ENCODE data around the gene CCBE1. TPM values are rescaled to one million over a fixed set of nuclear protein-coding genes. Genes with fewer than 3 reads are reported as not detected.

The CCBE1 gene
- total RNA-seq, 2 donors from 2014 or later: 1.00 to 2.9 TPM

GRCh38 chr18:59451073-59451472 lies 246.2 kb downstream of the CCBE1 start:
- Histone ChIP-seq H3K36me3 (ENCODE audit: control insufficient read depth, insufficient read depth, low read length) (no peaks in the 10 kb centered on the region), H3K27ac (ENCODE audit: low read depth, low read length) (no peak overlapping the region), H3K9me3 (ENCODE audit: control insufficient read depth, low read length) (no peaks in the 10 kb centered on the region), H3K9ac (ENCODE audit: extremely low read depth, low read length, poor library complexity, severe bottlenecking) (no peak overlapping the region), H3K4me3 (ENCODE audit: low read length) (no peak overlapping the region), H3K4me1 (ENCODE audit: control insufficient read depth, insufficient read depth, low read length) (peaks cover 23% of the 10 kb centered on the region), H3K27me3 (ENCODE audit: control insufficient read depth, insufficient read depth, low read length, poor library complexity, severe bottlenecking) (peaks cover 15% of the 10 kb centered on the region)
- no peak for TF ChIP-seq CTCF (conservative IDR thresholded peaks at IDR 0.05)
- Mint-ChIP-seq H3K9me3 (no peaks in the 10 kb centered on the region), H3K4me1 (peaks cover 39% of the 10 kb centered on the region), H3K27me3 (ENCODE audit: insufficient read depth) (peaks cover 7% of the 10 kb centered on the region), H3K27ac (no peak overlapping the region), H3K4me3 (no peak overlapping the region), H3K36me3 (ENCODE audit: low read depth) (no peaks in the 10 kb centered on the region)
- 46 to 80% methylated on average over 1 to 5 of the region's 6 CpGs for WGBS, 2 experiments (ENCODE audit: insufficient coverage in 1 of 2, insufficient read length in 1 of 2)
- DNase-seq: no peak

- H3K27me3 Mint-ChIP-seq (ENCODE audit: insufficient read depth): peaks cover 2% of the 10 kb centered on the region
- Histone ChIP-seq H3K4me1 (ENCODE audit: control insufficient read depth, insufficient read depth, low read length) (peaks cover 7% of the 10 kb centered on the region), H3K9ac (ENCODE audit: extremely low read depth, low read length, poor library complexity, severe bottlenecking) (no peak overlapping the region), H3K27ac (ENCODE audit: low read depth, low read length) (no peak overlapping the region), H3K27me3 (ENCODE audit: control insufficient read depth, insufficient read depth, low read length, poor library complexity, severe bottlenecking) (peaks cover 9% of the 10 kb centered on the region), H3K36me3 (ENCODE audit: control insufficient read depth, insufficient read depth, low read length) (no peaks in the 10 kb centered on the region), H3K9me3 (ENCODE audit: control insufficient read depth, low read length) (no peaks in the 10 kb centered on the region), H3K4me3 (ENCODE audit: low read length) (no peak overlapping the region)
- peaks cover 20% of the 10 kb centered on the region for H3K4me1 Mint-ChIP-seq
- H3K4me3 Mint-ChIP-seq: no peak overlapping the region
- H3K36me3 Mint-ChIP-seq (ENCODE audit: low read depth): no peaks in the 10 kb centered on the region
- no peak for TF ChIP-seq CTCF (conservative IDR thresholded peaks at IDR 0.05)
- H3K27ac Mint-ChIP-seq: no peak overlapping the region
- WGBS, 2 experiments (ENCODE audit: insufficient coverage in 1 of 2, insufficient read length in 1 of 2): 92 to 100% methylated on average over 3 to 4 of the region's 4 CpGs
- no peaks in the 10 kb centered on the region for H3K9me3 Mint-ChIP-seq
- DNase-seq: no peak
Observed at GRCh38 chr18:59448546-59448945, 248.7 kb downstream of the CCBE1 start.

GRCh38 chr18:59446012-59446411 lies 251.2 kb downstream of the CCBE1 start:
- H3K4me3 ChIP-seq (ENCODE audit: low read length): no peak overlapping the region
- TF ChIP-seq CTCF (conservative IDR thresholded peaks at IDR 0.05): peak; percentile 16
- H3K9ac ChIP-seq (ENCODE audit: extremely low read depth, low read length, poor library complexity, severe bottlenecking): no peak overlapping the region
- H3K27me3 ChIP-seq (ENCODE audit: control insufficient read depth, insufficient read depth, low read length, poor library complexity, severe bottlenecking): peaks cover 4% of the 10 kb centered on the region
- H3K27ac ChIP-seq (ENCODE audit: low read depth, low read length): no peak overlapping the region
- no peaks in the 10 kb centered on the region for H3K36me3 Mint-ChIP-seq (ENCODE audit: low read depth)
- H3K27me3 Mint-ChIP-seq (ENCODE audit: insufficient read depth): peaks cover 6% of the 10 kb centered on the region
- H3K27ac Mint-ChIP-seq: no peak overlapping the region
- no peak overlapping the region for H3K4me3 Mint-ChIP-seq
- no peaks in the 10 kb centered on the region for H3K36me3 ChIP-seq (ENCODE audit: control insufficient read depth, insufficient read depth, low read length)
- peaks cover 2% of the 10 kb centered on the region for H3K4me1 Mint-ChIP-seq
- WGBS, 2 experiments (ENCODE audit: insufficient coverage in 1 of 2, insufficient read length in 1 of 2): 70% methylated on average over 1 of the region's 1 CpG; no CpG with 5 or more reads in 1 of the 2 experiments
- no peaks in the 10 kb centered on the region for H3K9me3 ChIP-seq (ENCODE audit: control insufficient read depth, low read length)
- H3K4me1 ChIP-seq (ENCODE audit: control insufficient read depth, insufficient read depth, low read length): no peaks in the 10 kb centered on the region
- peak; percentile 78 for DNase-seq
- peaks cover 4% of the 10 kb centered on the region for H3K9me3 Mint-ChIP-seq

Data from endodermal cell (in vitro differentiated cells).